22Rv1 (cell line): ENCODE results near the gene RAC2.

Source experiments
- H3K27ac ChIP-seq: fragments of 450-650 bp; 2 replicates; pipeline ENCODE4 v1.5.1; 2017
- CTCF ChIP-seq: fragments of 450-650 bp; IDR thresholded peaks from 2 replicates; pipeline ENCODE4 v1.5.1; 2017; ENCODE audit warnings: mild to moderate bottlenecking
- ZFX ChIP-seq: fragments of 450-650 bp; IDR thresholded peaks from 2 replicates; pipeline ENCODE4 v1.6.1; 2017; ENCODE audit warnings: antibody characterized with exemption, borderline replicate concordance

Gene RAC2

GRCh38 chr22:37260155-37260795 is 16.2 kb upstream of the RAC2 start:
- TF ChIP-seq ZFX = no peak
- no peak for TF ChIP-seq CTCF
- no peak overlapping the region for H3K27ac ChIP-seq

- no peak overlapping the region for H3K27ac ChIP-seq
- TF ChIP-seq CTCF = peak; percentile 85
- no peak for TF ChIP-seq ZFX
Observed at GRCh38 chr22:37259540-37260029, 15.5 kb upstream of the RAC2 start.

- H3K27ac ChIP-seq = no peak overlapping the region
- no peak for TF ChIP-seq ZFX
- no peak for TF ChIP-seq CTCF
Observed at GRCh38 chr22:37258753-37259401, 14.8 kb upstream of the RAC2 start.

- H3K27ac ChIP-seq = no peak overlapping the region
- TF ChIP-seq CTCF (no peak), ZFX (no peak)
Observed at GRCh38 chr22:37258005-37258752, 14.1 kb upstream of the RAC2 start.

- no peak overlapping the region for H3K27ac ChIP-seq
- TF ChIP-seq ZFX (no peak), CTCF (no peak)
Observed at GRCh38 chr22:37256075-37256726, 12.1 kb upstream of the RAC2 start.

- TF ChIP-seq CTCF (no peak), ZFX (no peak)
Observed at GRCh38 chr22:37255558-37256006, 11.5 kb upstream of the RAC2 start.

More at GRCh38 chr22:37255558-37256006, 11.5 kb upstream of the RAC2 start:
- H3K27ac ChIP-seq = no peak overlapping the region
